Nephron (organoid): ENCODE measurements around the gene CPN1.
A peak's percentile ranks its signal among the peaks of the same experiment; 100 is the strongest.
"Not testable (repeated sequence)": the region's sequence is repeated elsewhere in the genome, so short reads cannot be mapped to it uniquely, and the experiment has no call there.

Experiments used
- H3K27ac Mint-ChIP-seq, 3 experiments: 2 replicates each; pipeline ENCODE4 v1.8.0; 2020; ENCODE audit warnings: mixed read lengths in 3 of 3, mild to moderate bottlenecking in 2 of 3, moderate library complexity in 1 of 3
- H3K27me3 Mint-ChIP-seq: 2 replicates; pipeline ENCODE4 v1.8.0; 2021; ENCODE audit warnings: low read depth, mild to moderate bottlenecking, moderate library complexity, mixed read lengths
- H3K36me3 Mint-ChIP-seq: 2 replicates; pipeline ENCODE4 v1.8.0; 2020; ENCODE audit warnings: low read depth, mixed read lengths
- H3K4me1 Mint-ChIP-seq: 2 replicates; pipeline ENCODE4 v1.8.0; 2020; ENCODE audit warnings: mixed read lengths
- H3K4me3 Mint-ChIP-seq, 3 experiments: 2 replicates each; pipeline ENCODE4 v1.8.0; 2020; ENCODE audit warnings: mild to moderate bottlenecking in 3 of 3, mixed read lengths in 3 of 3, moderate library complexity in 2 of 3
- H3K9me3 Mint-ChIP-seq: 2 replicates; pipeline ENCODE4 v1.8.0; 2020; ENCODE audit warnings: mixed read lengths
- CTCF ChIP-seq, 3 experiments: fragments of 200-600 bp; sonication (generic); IDR thresholded peaks; one replicate each; pipeline ENCODE4 v1.5.0; 2021; ENCODE audit warnings: antibody characterized with exemption in 3 of 3; ENCODE audit not compliant: unreplicated experiment in 3 of 3

The CPN1 gene

DNA sequence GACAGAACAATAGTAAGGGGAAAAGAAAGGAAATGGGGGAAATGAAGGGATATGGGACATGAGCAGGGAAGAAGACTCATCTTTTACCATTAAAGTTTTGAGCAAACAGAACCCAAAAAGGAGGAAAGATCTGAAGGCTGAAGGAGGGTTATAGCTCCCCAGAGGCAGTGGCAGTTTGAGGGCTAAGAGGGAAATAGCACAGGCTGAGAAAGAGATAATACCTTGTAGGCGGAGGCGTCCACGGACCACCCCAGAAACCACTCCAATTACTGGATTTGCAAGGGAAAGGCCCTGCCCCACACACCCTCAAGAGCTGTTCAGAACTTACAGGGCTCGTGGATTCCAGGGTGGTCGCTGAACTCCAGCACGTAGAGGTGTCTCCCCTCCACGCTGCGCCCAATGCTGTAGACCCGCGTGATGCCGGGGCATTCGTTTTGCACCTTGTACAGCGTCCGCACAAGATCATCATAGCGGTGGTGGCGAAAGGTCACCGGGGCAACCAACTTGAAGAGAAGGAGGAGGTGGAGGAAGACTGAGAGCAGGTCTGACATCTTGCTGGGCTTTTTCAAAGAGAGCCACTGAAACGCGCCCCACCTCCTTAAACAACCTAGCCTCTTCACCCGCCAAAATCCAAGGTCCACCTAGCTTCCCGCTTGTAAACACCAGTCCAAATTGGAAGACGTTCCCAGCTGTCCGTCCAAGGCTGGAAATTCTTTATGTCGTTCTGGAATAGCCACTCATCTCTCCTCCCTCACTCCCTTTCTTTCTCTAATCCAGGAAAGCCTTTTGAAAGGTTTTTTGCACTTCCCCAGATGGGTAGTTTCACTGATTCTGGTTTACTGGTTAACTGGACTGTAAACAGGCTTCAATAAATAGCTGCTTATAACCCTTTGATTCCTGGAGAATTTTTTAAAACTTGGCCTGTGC lies at the start of gene CPN1:
CPN1 (minus strand) TSS at position 795 of the 927 bp plus-strand sequence; CDS start at position 551, 244 bp downstream.
- Mint-ChIP-seq H3K27ac (peak within 1 kb of the TSS in 2 of 3 experiments; percentile 16 to 70), H3K9me3 (no peaks in the 10 kb centered on the region), H3K27me3 (peaks cover 2% of the 10 kb centered on the region), H3K36me3 (no peaks in the 10 kb centered on the region), H3K4me1 (no peaks in the 10 kb centered on the region), H3K4me3 (peak within 1 kb of the TSS; percentile 39 to 61 (median 43))
- TF ChIP-seq CTCF (IDR thresholded peaks at IDR 0.05; ENCODE audit: unreplicated experiment in 3 of 3), result no peak

- Mint-ChIP-seq H3K4me1 (peaks cover 19% of the 10 kb centered on the region), H3K36me3 (no peaks in the 10 kb centered on the region), H3K4me3 (no peak overlapping the region), H3K27ac (peak overlapping the region; percentile 31 to 68 (median 68)), H3K27me3 (peaks cover 3% of the 10 kb centered on the region), H3K9me3 (no peaks in the 10 kb centered on the region)
- no peak for TF ChIP-seq CTCF (IDR thresholded peaks at IDR 0.05; ENCODE audit: unreplicated experiment in 3 of 3)
Measured at GRCh38 chr10:100130831-100131230, 49.2 kb upstream of the CPN1 start.

DNA sequence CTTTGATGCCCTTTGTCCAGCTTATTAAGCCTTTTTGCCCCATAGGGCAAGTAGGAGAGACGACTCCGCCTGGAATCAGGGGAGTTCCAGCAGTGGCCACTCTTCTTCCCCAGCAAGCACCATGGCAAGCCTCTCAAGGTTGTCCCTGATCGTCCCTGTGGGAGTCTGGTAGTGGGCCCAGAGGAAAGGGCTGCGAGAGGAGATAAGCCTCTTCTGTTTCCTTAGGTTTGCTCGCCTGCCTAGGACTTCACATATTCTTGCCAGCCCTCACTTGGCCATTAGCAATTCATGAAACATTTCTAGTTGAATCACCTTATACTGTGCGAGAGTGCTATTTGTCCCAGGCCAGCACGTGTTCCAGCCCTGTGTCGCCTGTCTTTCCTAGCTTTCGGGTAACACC lies 47.8 kb upstream of the CPN1 start:
- H3K27ac Mint-ChIP-seq, result no peak overlapping the region
- TF ChIP-seq CTCF (IDR thresholded peaks at IDR 0.05; ENCODE audit: unreplicated experiment in 3 of 3), result no peak
- no peak overlapping the region for H3K4me3 Mint-ChIP-seq
- H3K36me3 Mint-ChIP-seq, result no peaks in the 10 kb centered on the region
- no peaks in the 10 kb centered on the region for H3K9me3 Mint-ChIP-seq
- H3K4me1 Mint-ChIP-seq, result peaks cover 19% of the 10 kb centered on the region
- peaks cover 3% of the 10 kb centered on the region for H3K27me3 Mint-ChIP-seq

GRCh38 chr10:100128951-100129350 lies 47.3 kb upstream of the CPN1 start:
- Mint-ChIP-seq H3K36me3 (no peaks in the 10 kb centered on the region), H3K27ac (no peak overlapping the region), H3K27me3 (peaks cover 3% of the 10 kb centered on the region), H3K4me3 (no peak overlapping the region), H3K9me3 (no peaks in the 10 kb centered on the region), H3K4me1 (peaks cover 19% of the 10 kb centered on the region)
- TF ChIP-seq CTCF (IDR thresholded peaks at IDR 0.05; ENCODE audit: unreplicated experiment in 3 of 3), result no peak

DNA sequence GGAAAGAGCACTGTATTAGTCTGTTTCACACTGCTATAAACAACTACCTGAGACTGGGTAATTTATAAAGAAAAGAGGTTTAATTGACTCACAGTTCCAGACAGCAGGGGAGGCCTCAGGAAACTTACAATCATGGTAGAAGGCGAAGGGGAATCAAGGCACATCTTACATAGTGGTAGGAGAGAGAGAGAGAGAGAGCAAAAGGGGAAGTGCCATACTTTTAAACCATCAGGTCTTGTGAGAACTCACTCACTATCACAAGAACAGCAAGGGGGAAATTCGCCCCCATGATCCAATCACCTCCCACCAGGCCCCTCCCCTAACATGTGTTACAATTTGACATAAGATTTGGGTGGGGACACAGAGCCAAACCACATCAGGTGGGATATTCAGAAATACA lies 43.7 kb upstream of the CPN1 start:
- H3K4me3 Mint-ChIP-seq, H3K27me3 Mint-ChIP-seq, H3K27ac Mint-ChIP-seq, H3K4me1 Mint-ChIP-seq, H3K36me3 Mint-ChIP-seq, H3K9me3 Mint-ChIP-seq: not testable (repeated sequence)

- Mint-ChIP-seq H3K4me1 (peaks cover 5% of the 10 kb centered on the region), H3K27ac (no peak overlapping the region), H3K9me3 (no peaks in the 10 kb centered on the region), H3K4me3 (no peak overlapping the region), H3K27me3 (no peaks in the 10 kb centered on the region), H3K36me3 (no peaks in the 10 kb centered on the region)
- TF ChIP-seq CTCF (IDR thresholded peaks at IDR 0.05; ENCODE audit: unreplicated experiment in 3 of 3), result no peak
Measured at GRCh38 chr10:100124097-100124496, 42.4 kb upstream of the CPN1 start.
